Measurements from ENCODE around the gene ABHD1.
"Not testable (repeated sequence)": the region's sequence is repeated elsewhere in the genome, so short reads cannot be mapped to it uniquely, and the experiment has no call there.

Gene ABHD1

GRCh38 chr2:27162151-27163121 lies 38.8 kb downstream of the ABHD1 start:
- no peak for DNase-seq (ENCODE audit: low read depth in 2 of 3, low spot score in 1 of 3)

- DNase-seq (ENCODE audit: low read depth in 2 of 3, low spot score in 1 of 3): no peak
Observed at GRCh38 chr2:27164960-27165763, 41.5 kb downstream of the ABHD1 start.

- DNase-seq (ENCODE audit: low read depth in 2 of 3, low spot score in 1 of 3): no peak
Observed at GRCh38 chr2:27170581-27171337, 47.1 kb downstream of the ABHD1 start.

- DNase-seq (ENCODE audit: low read depth in 2 of 3, low spot score in 1 of 3): no peak
Observed at GRCh38 chr2:27171351-27171848, 47.8 kb downstream of the ABHD1 start.

- DNase-seq (ENCODE audit: low read depth in 2 of 3, low spot score in 1 of 3): no peak
Observed at GRCh38 chr2:27174638-27175037, 51.0 kb downstream of the ABHD1 start.

- DNase-seq (ENCODE audit: low read depth in 2 of 3, low spot score in 1 of 3): no peak
Observed at GRCh38 chr2:27175330-27175729, 51.7 kb downstream of the ABHD1 start.

GRCh38 chr2:27175781-27176180 lies 52.2 kb downstream of the ABHD1 start:
- DNase-seq (ENCODE audit: low read depth in 2 of 3, low spot score in 1 of 3): not testable (repeated sequence)

GRCh38 chr2:27177441-27178351 lies 54.1 kb downstream of the ABHD1 start:
- DNase-seq (ENCODE audit: low read depth in 2 of 3, low spot score in 1 of 3): no peak

GRCh38 chr2:27178469-27178868 lies 54.9 kb downstream of the ABHD1 start:
- DNase-seq (ENCODE audit: low read depth in 2 of 3, low spot score in 1 of 3): no peak

GRCh38 chr2:27179344-27180000 lies 55.9 kb downstream of the ABHD1 start:
- no peak for DNase-seq (ENCODE audit: low read depth in 2 of 3, low spot score in 1 of 3)
